ENCODE measurements around the gene SEBOX.

SEBOX gene

GRCh38 chr17:28368915-28369683 lies 4.1 kb upstream of the SEBOX start:
- no peak for DNase-seq (ENCODE audit: low read depth, low spot score)

GRCh38 chr17:28368306-28368831 lies 3.4 kb upstream of the SEBOX start:
- no peak for DNase-seq (ENCODE audit: low read depth, low spot score)

GRCh38 chr17:28367641-28368305 lies 2.8 kb upstream of the SEBOX start:
- no peak for DNase-seq (ENCODE audit: low read depth, low spot score)

GRCh38 chr17:28366605-28367004 lies 1.6 kb upstream of the SEBOX start:
- no peak for DNase-seq (ENCODE audit: low read depth, low spot score)

GRCh38 chr17:28365487-28365886 lies 488 bp upstream of the SEBOX start:
- no peak for DNase-seq (ENCODE audit: low read depth, low spot score)

- no peak for DNase-seq (ENCODE audit: low read depth, low spot score)
Measured at GRCh38 chr17:28363776-28364650, 986 bp downstream of the SEBOX start.

- DNase-seq (ENCODE audit: low read depth, low spot score): no peak
Measured at GRCh38 chr17:28363186-28363585, 1.8 kb downstream of the SEBOX start.

- DNase-seq (ENCODE audit: low read depth, low spot score): no peak
Measured at GRCh38 chr17:28357901-28358197, 7.2 kb downstream of the SEBOX start.

GRCh38 chr17:28357061-28357900 lies 7.7 kb downstream of the SEBOX start, which contains the start of gene POLDIP2:
POLDIP2 (minus strand) TSS chr17:28357527; CDS start chr17:28357448, 79 bp downstream.
- peak; percentile 94 for DNase-seq (ENCODE audit: low read depth, low spot score)

GRCh38 chr17:28350271-28350670 lies 14.7 kb downstream of the SEBOX start:
- no peak for DNase-seq (ENCODE audit: low read depth, low spot score)

GRCh38 chr17:28348979-28349378 lies 16.0 kb downstream of the SEBOX start:
- DNase-seq (ENCODE audit: low read depth, low spot score): no peak

GRCh38 chr17:28347261-28347891 lies 17.6 kb downstream of the SEBOX start:
- no peak for DNase-seq (ENCODE audit: low read depth, low spot score)

GRCh38 chr17:28346746-28347246 lies 18.2 kb downstream of the SEBOX start:
- no peak for DNase-seq (ENCODE audit: low read depth, low spot score)

GRCh38 chr17:28346199-28346580 lies 18.8 kb downstream of the SEBOX start:
- no peak for DNase-seq (ENCODE audit: low read depth, low spot score)

GRCh38 chr17:28345419-28346198 lies 19.4 kb downstream of the SEBOX start:
- no peak for DNase-seq (ENCODE audit: low read depth, low spot score)

GRCh38 chr17:28344435-28344901 lies 20.5 kb downstream of the SEBOX start:
- no peak for DNase-seq (ENCODE audit: low read depth, low spot score)

GRCh38 chr17:28344011-28344410 lies 21.0 kb downstream of the SEBOX start:
- DNase-seq (ENCODE audit: low read depth, low spot score): no peak

- DNase-seq (ENCODE audit: low read depth, low spot score): no peak
Measured at GRCh38 chr17:28343491-28343932, 21.5 kb downstream of the SEBOX start.

- DNase-seq (ENCODE audit: low read depth, low spot score): no peak
Measured at GRCh38 chr17:28342313-28342712, 22.7 kb downstream of the SEBOX start.

GRCh38 chr17:28341516-28341915 lies 23.5 kb downstream of the SEBOX start:
- no peak for DNase-seq (ENCODE audit: low read depth, low spot score)

Measured in activated naive CD8-positive, alpha-beta T cell treated with anti-CD3 and anti-CD28 coated beads, Interleukin-2, amount 50 U/mL, for 16 hours (primary cell).